ENCODE results near the gene LPP. TPM values are rescaled to one million over a fixed set of nuclear protein-coding genes. Genes with fewer than 3 reads are reported as not detected.
A peak's percentile ranks its signal among the peaks of the same experiment; 100 is the strongest.

Gene LPP
- total RNA-seq, 6 experiments from 2014 or later, result 41.5 to 90.5 (median 69.5) TPM

DNA sequence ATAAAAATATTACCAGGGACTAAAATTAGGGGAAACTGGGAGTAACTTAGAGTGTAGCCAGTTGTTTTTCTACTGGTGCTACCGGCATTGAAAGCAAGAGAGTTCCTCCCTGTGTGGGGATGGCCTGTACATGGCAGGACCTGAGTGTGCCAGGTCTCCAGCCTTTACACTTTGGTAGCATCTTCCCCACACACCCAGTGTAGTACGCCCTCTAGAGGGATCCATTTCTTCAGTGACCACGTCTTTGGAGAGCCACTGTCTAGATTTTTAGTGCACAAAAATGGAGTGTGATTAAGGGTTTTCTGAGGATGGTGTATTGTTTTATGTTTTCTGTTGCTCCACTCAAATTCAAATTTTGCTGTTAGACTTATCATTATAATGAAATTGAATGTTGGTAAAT is 510.8 kb downstream of the LPP start:
- intact Hi-C loops (cut with DNase I), result no loop called here
- no peak overlapping the region for H3K4me3 ChIP-seq
- TF ChIP-seq, protein P1, sequence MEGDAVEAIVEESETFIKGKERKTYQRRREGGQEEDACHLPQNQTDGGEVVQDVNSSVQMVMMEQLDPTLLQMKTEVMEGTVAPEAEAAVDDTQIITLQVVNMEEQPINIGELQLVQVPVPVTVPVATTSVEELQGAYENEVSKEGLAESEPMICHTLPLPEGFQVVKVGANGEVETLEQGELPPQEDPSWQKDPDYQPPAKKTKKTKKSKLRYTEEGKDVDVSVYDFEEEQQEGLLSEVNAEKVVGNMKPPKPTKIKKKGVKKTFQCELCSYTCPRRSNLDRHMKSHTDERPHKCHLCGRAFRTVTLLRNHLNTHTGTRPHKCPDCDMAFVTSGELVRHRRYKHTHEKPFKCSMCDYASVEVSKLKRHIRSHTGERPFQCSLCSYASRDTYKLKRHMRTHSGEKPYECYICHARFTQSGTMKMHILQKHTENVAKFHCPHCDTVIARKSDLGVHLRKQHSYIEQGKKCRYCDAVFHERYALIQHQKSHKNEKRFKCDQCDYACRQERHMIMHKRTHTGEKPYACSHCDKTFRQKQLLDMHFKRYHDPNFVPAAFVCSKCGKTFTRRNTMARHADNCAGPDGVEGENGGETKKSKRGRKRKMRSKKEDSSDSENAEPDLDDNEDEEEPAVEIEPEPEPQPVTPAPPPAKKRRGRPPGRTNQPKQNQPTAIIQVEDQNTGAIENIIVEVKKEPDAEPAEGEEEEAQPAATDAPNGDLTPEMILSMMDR (IDR thresholded peaks at IDR 0.05), result peak in 3 of 4 donors; percentile 5 to 29 (median 6)
- TF ChIP-seq POLR2A (IDR thresholded peaks at IDR 0.05), result no peak
- H3K36me3 ChIP-seq, result no peaks in the 10 kb centered on the region
- 83% methylated on average over 2 of the region's 3 CpGs for WGBS (ENCODE audit: insufficient coverage, low coverage, low lambda C conversion rate, missing lambda C conversion rate)
- no peak overlapping the region for H3K27ac ChIP-seq
- DNase-seq (no peak), ATAC-seq (peak; percentile 35 to 66 (median 51))
- H3K9me3 ChIP-seq, result no peaks in the 10 kb centered on the region
- peaks cover 0 to 19% (median 9%) of the 10 kb centered on the region in 4 donors for H3K4me1 ChIP-seq
- no peaks in the 10 kb centered on the region for H3K27me3 ChIP-seq

DNA sequence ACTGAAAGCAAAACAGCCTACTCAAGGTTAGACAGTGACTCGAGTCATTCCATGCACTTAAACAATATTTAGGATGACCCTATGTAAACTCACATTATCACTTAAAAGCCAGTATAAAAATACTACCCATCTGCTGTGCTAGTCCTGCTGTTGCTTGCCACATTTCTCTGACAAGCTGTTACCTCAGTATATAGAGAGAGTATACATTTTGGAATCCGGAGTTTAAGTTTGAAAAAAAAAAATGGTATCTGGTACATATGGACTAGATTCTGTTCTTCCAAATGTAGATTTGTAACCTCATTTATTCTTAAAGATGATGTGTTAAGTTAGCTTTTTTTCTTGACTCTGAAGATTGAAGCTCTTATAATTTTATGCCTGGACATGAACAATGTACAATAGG is 514.0 kb downstream of the LPP start:
- Histone ChIP-seq H3K4me3 (no peak overlapping the region), H3K4me1 (peaks cover 0 to 7% (median 2%) of the 10 kb centered on the region in 4 donors), H3K27me3 (no peaks in the 10 kb centered on the region), H3K36me3 (no peaks in the 10 kb centered on the region), H3K9me3 (no peaks in the 10 kb centered on the region), H3K27ac (no peak overlapping the region)
- ATAC-seq, result no peak
- no peak for DNase-seq
- TF ChIP-seq, protein P1 (IDR thresholded peaks at IDR 0.05), result no peak
- no peak for TF ChIP-seq POLR2A (IDR thresholded peaks at IDR 0.05)
- intact Hi-C loops (cut with DNase I), result no loop called here
- WGBS (ENCODE audit: insufficient coverage, low coverage, low lambda C conversion rate, missing lambda C conversion rate), result 78% methylated on average over 2 of the region's 2 CpGs

DNA sequence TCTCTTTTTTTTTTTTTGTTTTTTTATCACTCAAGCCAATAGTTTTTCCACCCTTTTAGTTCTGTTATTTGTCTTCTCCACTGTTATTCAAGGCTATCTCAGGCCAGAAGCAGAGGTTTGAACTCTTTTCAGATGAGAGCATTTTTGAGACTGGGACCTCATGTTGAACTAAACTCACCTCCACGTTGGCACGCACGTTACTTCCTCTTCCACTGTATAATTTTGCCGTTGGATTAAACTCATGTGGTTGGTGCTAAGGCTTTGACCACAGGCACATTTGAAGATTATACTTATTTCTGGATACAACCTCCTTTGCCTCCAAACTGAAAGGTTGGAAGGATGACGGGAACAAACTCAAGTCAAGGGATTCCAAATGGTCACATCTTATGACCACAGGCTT is 516.5 kb downstream of the LPP start:
- DNase-seq, result no peak
- Histone ChIP-seq H3K4me3 (no peak overlapping the region), H3K27me3 (no peaks in the 10 kb centered on the region), H3K27ac (no peak overlapping the region), H3K36me3 (no peaks in the 10 kb centered on the region), H3K4me1 (peaks cover 0 to 17% (median 4%) of the 10 kb centered on the region in 4 donors), H3K9me3 (no peaks in the 10 kb centered on the region)
- intact Hi-C loops (cut with DNase I), result no loop called here
- 95% methylated on average over 5 of the region's 5 CpGs for WGBS (ENCODE audit: insufficient coverage, low coverage, low lambda C conversion rate, missing lambda C conversion rate)
- no peak for TF ChIP-seq POLR2A (IDR thresholded peaks at IDR 0.05)
- TF ChIP-seq, protein P1 (IDR thresholded peaks at IDR 0.05), result no peak
- ATAC-seq, result no peak

DNA sequence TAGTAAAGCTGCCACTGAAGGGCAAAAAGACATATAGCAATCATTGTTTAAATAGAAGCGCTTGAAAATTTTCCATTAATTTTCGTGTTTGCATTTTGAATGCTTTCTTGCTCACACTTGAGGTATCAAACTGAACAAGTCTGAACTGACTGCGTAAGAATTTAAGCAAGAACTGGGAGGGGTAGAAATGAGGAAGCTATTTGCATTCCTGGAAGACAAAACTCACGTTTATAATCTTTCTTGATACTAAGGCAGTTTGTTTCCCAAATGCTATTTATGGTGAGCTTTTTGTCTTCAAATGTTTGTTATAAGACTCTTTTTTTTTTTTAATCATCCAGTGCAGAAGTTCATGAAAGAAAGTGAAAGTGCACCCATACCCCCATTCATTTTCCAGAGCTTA is 518.0 kb downstream of the LPP start:
- DNase-seq, result no peak
- peak; percentile 25 to 36 (median 32) for ATAC-seq
- H3K9me3 ChIP-seq, result no peaks in the 10 kb centered on the region
- no peak overlapping the region for H3K27ac ChIP-seq
- no peaks in the 10 kb centered on the region for H3K36me3 ChIP-seq
- intact Hi-C loops (cut with DNase I), result no loop called here
- H3K4me1 ChIP-seq, result peaks cover 0 to 17% (median 4%) of the 10 kb centered on the region in 4 donors
- H3K4me3 ChIP-seq, result no peak overlapping the region
- no peaks in the 10 kb centered on the region for H3K27me3 ChIP-seq
- TF ChIP-seq, protein P1 (IDR thresholded peaks at IDR 0.05), result no peak
- TF ChIP-seq POLR2A (IDR thresholded peaks at IDR 0.05), result no peak
- WGBS (ENCODE audit: insufficient coverage, low coverage, low lambda C conversion rate, missing lambda C conversion rate), result 37% methylated on average over 4 of the region's 4 CpGs

DNA sequence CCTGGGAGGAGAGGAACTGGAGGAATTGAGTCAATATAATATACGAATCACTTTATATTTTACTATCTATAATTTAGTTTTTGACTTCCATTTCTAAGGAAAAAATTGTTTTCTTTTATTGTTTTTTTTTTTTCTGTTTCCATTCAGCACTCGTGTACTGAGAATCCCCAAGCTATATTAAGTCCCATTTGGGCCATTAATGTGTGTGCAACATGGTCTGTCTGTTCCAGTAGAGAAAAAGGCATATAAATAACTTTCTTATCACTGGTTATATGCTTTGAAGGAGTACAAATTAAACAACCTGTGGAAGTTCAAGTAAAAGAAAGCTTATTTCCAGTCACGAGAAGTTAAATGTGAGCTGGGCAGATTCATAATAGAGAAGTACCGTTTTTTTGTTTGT is 518.9 kb downstream of the LPP start:
- Histone ChIP-seq H3K27me3 (no peaks in the 10 kb centered on the region), H3K36me3 (no peaks in the 10 kb centered on the region), H3K27ac (no peak overlapping the region), H3K4me3 (no peak overlapping the region), H3K4me1 (peaks cover 0 to 17% (median 4%) of the 10 kb centered on the region in 4 donors), H3K9me3 (no peaks in the 10 kb centered on the region)
- intact Hi-C loops (cut with DNase I), result no loop called here
- WGBS (ENCODE audit: insufficient coverage, low coverage, low lambda C conversion rate, missing lambda C conversion rate), result 63% methylated on average over 4 of the region's 4 CpGs
- no peak for TF ChIP-seq POLR2A (IDR thresholded peaks at IDR 0.05)
- TF ChIP-seq, protein P1 (IDR thresholded peaks at IDR 0.05), result no peak
- DNase-seq (no peak), ATAC-seq (no peak)

Data from right lobe of liver (tissue), 6 donors.